ENCODE measurements around the gene NPL. TPM values are rescaled to one million over a fixed set of nuclear protein-coding genes. Genes with fewer than 3 reads are reported as not detected.

The NPL gene
- total and polyA plus RNA-seq, 2 donors (not counting 3 experiments of a cell fraction or from before 2014, with no cell fraction given) = 0.14 to 0.75 TPM

- intact Hi-C loops (cut with micrococcal nuclease) = loop anchor here (5.0 kb wide), 1 partner anchor 393 kb away; the partner anchor contains the start of gene GLUL
- BruUV-seq (replicated peaks) = no TSS peak
Observed at GRCh38 chr1:182785181-182785580, 4.4 kb upstream of the NPL start.

More at GRCh38 chr1:182785181-182785580, 4.4 kb upstream of the NPL start:
- H3K27ac ChIP-seq (ENCODE audit: insufficient read depth, low read depth, low read length) = no peak overlapping the region
- peaks cover 22 to 39% of the 10 kb centered on the region in 2 experiments for H3K27me3 ChIP-seq (ENCODE audit: control insufficient read depth in 2 of 2, insufficient read depth in 2 of 2, low read length in 2 of 2)
- no peak overlapping the region for H3K4me2 ChIP-seq (ENCODE audit: insufficient read depth, low read length)
- dilution Hi-C loops (cut with MboI; ENCODE audit: extremely low pct_ligation_motif_present, low sequenced_read_pairs) = no loop called here
- H2AFZ ChIP-seq (ENCODE audit: low read depth, low read length) = no peak overlapping the region
- DNase-seq (ENCODE audit: low read depth, low spot score) (no peak), FAIRE-seq (no peak)
- H3K36me3 ChIP-seq (ENCODE audit: control insufficient read depth in 2 of 2, extremely low read depth in 1 of 2, insufficient read depth in 2 of 2, low read length in 2 of 2) = no peaks in the 10 kb centered on the region
- ChIA-PET CTCF (interaction anchor here (0.6 to 11.1 kb wide), 21 partner anchors 8 to 1306 kb away, joined by 3 to 891 read pairs (median 5); partner anchors contain the start of genes RGS16 and RNASEL), POLR2A (no interaction called here)
- H3K4me1 ChIP-seq (ENCODE audit: control insufficient read depth, extremely low read depth, insufficient read depth, low read length) = peaks cover 8% of the 10 kb centered on the region
- no peaks in the 10 kb centered on the region for H3K9me3 ChIP-seq (replicated peaks; ENCODE audit: control insufficient read depth, insufficient read depth, low read length)
- no peak overlapping the region for H3K4me3 ChIP-seq (replicated peaks in 1 of 3; ENCODE audit: insufficient read depth in 1 of 3, low read depth in 1 of 3, low read length in 3 of 3)
- H3K9ac ChIP-seq (replicated peaks; ENCODE audit: extremely low read depth, insufficient read depth, low read length) = no peak overlapping the region
- TF ChIP-seq CTCF (IDR thresholded peaks at IDR 0.05; ENCODE audit: extremely low read depth in 1 of 2, insufficient read depth in 1 of 2, low read depth in 1 of 2, low read length in 2 of 2) (no peak), POLR2A (IDR thresholded peaks at IDR 0.05; ENCODE audit: low read depth, low read length) (no peak), FOS (IDR thresholded peaks at IDR 0.05; ENCODE audit: borderline replicate concordance, insufficient read depth, low read length) (no peak), JUN (IDR thresholded peaks at IDR 0.05; ENCODE audit: borderline replicate concordance, insufficient read depth, insufficient read length, low read depth) (no peak)
- H3K79me2 ChIP-seq (ENCODE audit: control insufficient read depth, insufficient read depth, low read length) = no peaks in the 10 kb centered on the region
- H4K20me1 ChIP-seq (replicated peaks; ENCODE audit: control insufficient read depth, extremely low read depth, insufficient read depth, low read length) = no peaks in the 10 kb centered on the region
- no peaks in the 10 kb centered on the region for H3K9me1 ChIP-seq (replicated peaks; ENCODE audit: control insufficient read depth, extremely low read depth, insufficient read depth, low read length)
